Left ventricle myocardium inferior (tissue), 1 donor: Measurements from ENCODE around the gene PFKFB4. TPM values are rescaled to one million over a fixed set of nuclear protein-coding genes. Genes with fewer than 3 reads are reported as not detected.

Source experiments
- DNase-seq: peaks from one replicate; pipeline ENCODE4 v3.0.0-alpha.2; 2020
- H3K27ac ChIP-seq: fragments of 200-600 bp; replicated peaks from 2 replicates; pipeline ENCODE4 v1.8.0; 2021
- H3K27me3 ChIP-seq: fragments of 200-600 bp; 2 replicates; pipeline ENCODE4 v1.8.0; 2021; ENCODE audit warnings: low read depth
- H3K36me3 ChIP-seq: fragments of 200-600 bp; 2 replicates; pipeline ENCODE4 v1.8.0; 2021
- H3K4me1 ChIP-seq: fragments of 200-600 bp; 2 replicates; pipeline ENCODE4 v1.8.0; 2021
- H3K4me3 ChIP-seq: fragments of 200-600 bp; 2 replicates; pipeline ENCODE4 v1.8.0; 2021; ENCODE audit warnings: mild to moderate bottlenecking, moderate library complexity
- H3K9me3 ChIP-seq: fragments of 200-600 bp; replicated peaks from 2 replicates; pipeline ENCODE4 v1.8.0; 2021
- CTCF ChIP-seq: fragments of 200-600 bp; IDR thresholded peaks from 2 replicates; pipeline ENCODE4 v1.8.0; 2021; ENCODE audit warnings: antibody characterized with exemption, mild to moderate bottlenecking, borderline replicate concordance
- intact Hi-C: fragments of 100-400 bp; cut with micrococcal nuclease; formaldehyde crosslinking; loops from one replicate; pipeline ENCODE4 v1.11.0; 2022
- total RNA-seq: library from RNA; stranded (reverse); fragmentation: NEBNext Ultra II Directional; extraction: Animal tissue kit (Norgen Biotek cat#: 25700); gene quantifications from one replicate; pipeline ENCODE4 v1.2.1, GENCODE V29; 2021
- donor health status: DM: no; HTN: yes; CAD: no; lungs with severe emphysema.

PFKFB4 gene
- total RNA-seq, 1 donor from 2014 or later = 1.5 TPM

GRCh38 chr3:48591436-48591835 lies 34.8 kb upstream of the PFKFB4 start:
- Histone ChIP-seq H3K4me1 (peaks cover 22% of the 10 kb centered on the region), H3K36me3 (peaks cover 27% of the 10 kb centered on the region), H3K27ac (no peak overlapping the region), H3K27me3 (peaks cover 10% of the 10 kb centered on the region), H3K4me3 (no peak overlapping the region), H3K9me3 (no peaks in the 10 kb centered on the region)
- no peak for TF ChIP-seq CTCF
- intact Hi-C loops = no loop called here
- no peak for DNase-seq

GRCh38 chr3:48588230-48588629 lies 31.6 kb upstream of the PFKFB4 start:
- H3K27ac ChIP-seq = no peak overlapping the region
- no peak overlapping the region for H3K4me3 ChIP-seq
- intact Hi-C loops = no loop called here
- TF ChIP-seq CTCF = no peak
- no peaks in the 10 kb centered on the region for H3K9me3 ChIP-seq
- peaks cover 44% of the 10 kb centered on the region for H3K36me3 ChIP-seq
- H3K4me1 ChIP-seq = no peaks in the 10 kb centered on the region
- no peak for DNase-seq
- no peaks in the 10 kb centered on the region for H3K27me3 ChIP-seq

- H3K27ac ChIP-seq = no peak overlapping the region
- no peaks in the 10 kb centered on the region for H3K27me3 ChIP-seq
- no peak for DNase-seq
- H3K4me3 ChIP-seq = no peak overlapping the region
- no peak for TF ChIP-seq CTCF
- H3K4me1 ChIP-seq = no peaks in the 10 kb centered on the region
- intact Hi-C loops = no loop called here
- peaks cover 44% of the 10 kb centered on the region for H3K36me3 ChIP-seq
- no peaks in the 10 kb centered on the region for H3K9me3 ChIP-seq
Observed at GRCh38 chr3:48587686-48588085, 31.1 kb upstream of the PFKFB4 start.

- no peaks in the 10 kb centered on the region for H3K9me3 ChIP-seq
- H3K27me3 ChIP-seq = no peaks in the 10 kb centered on the region
- no peak overlapping the region for H3K4me3 ChIP-seq
- H3K36me3 ChIP-seq = peaks cover 39% of the 10 kb centered on the region
- TF ChIP-seq CTCF = no peak
- DNase-seq = no peak
- H3K27ac ChIP-seq = no peak overlapping the region
- intact Hi-C loops = no loop called here
- no peaks in the 10 kb centered on the region for H3K4me1 ChIP-seq
Observed at GRCh38 chr3:48585411-48585810, 28.8 kb upstream of the PFKFB4 start.

GRCh38 chr3:48584836-48585235 lies 28.2 kb upstream of the PFKFB4 start:
- DNase-seq = no peak
- Histone ChIP-seq H3K36me3 (peaks cover 39% of the 10 kb centered on the region), H3K9me3 (no peaks in the 10 kb centered on the region), H3K4me3 (no peak overlapping the region), H3K27ac (no peak overlapping the region), H3K27me3 (no peaks in the 10 kb centered on the region), H3K4me1 (no peaks in the 10 kb centered on the region)
- TF ChIP-seq CTCF = no peak
- intact Hi-C loops = no loop called here
